ENCODE measurements around the gene RHOA.

GRCh38 chr3:49413338-49413734, 1.6 kb upstream of the RHOA start:
- TF ChIP-seq CTCF (IDR thresholded peaks at IDR 0.05; ENCODE audit: low read depth, low read length, poor library complexity, severe bottlenecking) (no peak), EZH2phosphoT487 (IDR thresholded peaks at IDR 0.05; ENCODE audit: borderline replicate concordance, low read length) (no peak)
